ENCODE data around the gene TCF4.

Gene TCF4

GRCh38 chr18:55179835-55180234, 408.2 kb downstream of the TCF4 start:
- DNase-seq (ENCODE audit: low read depth in 3 of 3) = no peak

GRCh38 chr18:55179425-55179824, 408.6 kb downstream of the TCF4 start:
- no peak for DNase-seq (ENCODE audit: low read depth in 3 of 3)

GRCh38 chr18:55173291-55173690, 414.7 kb downstream of the TCF4 start:
- no peak for DNase-seq (ENCODE audit: low read depth in 3 of 3)
